Activated CD4-positive, alpha-beta T cell treated with anti-CD3 and anti-CD28 coated beads for 1 hour (primary cell): ENCODE data around the gene KRTAP9-7.

ENCODE experiments used
- DNase-seq: peaks from one replicate; pipeline ENCODE4 v3.0.0-alpha.2; 2020

Gene KRTAP9-7

GRCh38 chr17:41322903-41323895, 47.7 kb downstream of the KRTAP9-7 start:
- no peak for DNase-seq

GRCh38 chr17:41324180-41325075, 48.9 kb downstream of the KRTAP9-7 start:
- DNase-seq, result no peak

- no peak for DNase-seq
These were observed 49.6 kb downstream of the KRTAP9-7 start for GRCh38 chr17:41325126-41325525.

- DNase-seq, result no peak
These were observed 50.1 kb downstream of the KRTAP9-7 start for GRCh38 chr17:41325611-41326010.
